Measurements from ENCODE around the gene RNASE4. TPM values are rescaled to one million over a fixed set of nuclear protein-coding genes. Genes with fewer than 3 reads are reported as not detected.

Gene RNASE4
- total RNA-seq, 2 experiments from 2014 or later = 0.75 to 2.1 TPM

DNA sequence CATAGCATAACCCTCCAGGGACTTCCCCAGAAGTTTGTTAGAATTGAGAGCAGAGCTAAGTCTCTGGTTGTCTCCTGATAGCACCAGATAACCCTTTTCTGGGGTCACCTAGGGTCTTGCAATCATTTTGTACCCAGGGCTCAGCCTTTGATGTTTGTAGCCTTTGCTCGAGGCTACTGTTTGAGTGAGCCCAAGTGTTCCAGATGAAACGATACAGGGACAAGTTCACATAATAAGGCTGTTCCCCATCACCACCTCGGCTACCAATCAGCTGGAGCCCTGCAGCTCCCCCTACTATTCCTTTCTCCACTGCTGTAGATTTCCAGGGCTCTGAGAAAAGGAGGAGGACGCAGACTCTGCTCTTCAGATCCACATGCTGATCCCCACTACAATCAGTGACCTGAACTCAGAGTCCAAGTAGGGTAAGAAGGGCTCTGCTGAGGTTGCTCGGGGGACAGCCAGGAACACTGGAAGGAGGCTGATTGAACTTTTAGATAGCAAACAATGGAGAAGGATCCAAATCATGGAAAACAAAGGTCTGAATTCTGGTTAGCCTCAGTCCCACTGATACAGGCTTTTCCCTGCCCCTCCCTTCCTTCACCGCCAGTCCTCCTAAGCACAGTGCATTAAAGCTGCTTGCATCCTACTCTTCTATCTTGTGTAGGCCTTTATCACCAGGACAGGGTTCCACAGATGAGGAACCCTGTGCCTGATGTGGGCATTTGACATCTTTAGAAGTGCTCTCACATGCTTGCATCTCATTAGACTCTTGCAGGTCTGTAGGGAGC, 61.4 kb downstream of the RNASE4 start, which contains the start of gene EDDM3A:
Gene EDDM3A, plus strand, starts transcription at position 317 of the 788 bp plus-strand sequence. CDS start 1,694 bp downstream, outside the sequence.
- peaks cover 13% of the 10 kb centered on the region for H3K4me1 Mint-ChIP-seq
- peaks cover 2% of the 10 kb centered on the region for H3K36me3 Mint-ChIP-seq
- DNase-seq (no peak), ATAC-seq (no peak)
- H3K4me3 Mint-ChIP-seq = no peak within 1 kb of the TSS
- CTCF ChIA-PET = no interaction called here
- H3K9me3 Mint-ChIP-seq (ENCODE audit: low read depth) = no peaks in the 10 kb centered on the region
- H3K27me3 Mint-ChIP-seq = peaks cover 2% of the 10 kb centered on the region
- no peak within 1 kb of the TSS for H3K27ac Mint-ChIP-seq

DNA sequence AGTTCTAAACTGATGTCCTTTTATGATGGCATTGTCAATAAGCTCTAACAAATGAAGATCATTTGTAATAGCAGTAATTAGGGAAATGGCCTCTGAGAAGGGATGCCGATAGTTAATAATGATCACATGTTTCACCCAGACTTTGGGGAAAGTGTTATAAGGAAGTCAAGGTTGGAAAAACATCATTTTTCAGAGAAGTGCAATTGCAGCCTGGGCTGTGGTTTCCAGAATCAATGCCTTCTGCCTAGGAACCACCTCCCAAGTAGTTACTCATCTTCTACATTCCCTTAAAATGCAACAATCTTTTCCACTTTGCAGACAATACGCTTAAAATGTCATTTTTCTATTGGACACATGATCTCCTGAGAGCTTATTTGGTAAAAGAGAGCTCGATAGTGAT, 62.2 kb downstream of the RNASE4 start:
- no peak for ATAC-seq

DNA sequence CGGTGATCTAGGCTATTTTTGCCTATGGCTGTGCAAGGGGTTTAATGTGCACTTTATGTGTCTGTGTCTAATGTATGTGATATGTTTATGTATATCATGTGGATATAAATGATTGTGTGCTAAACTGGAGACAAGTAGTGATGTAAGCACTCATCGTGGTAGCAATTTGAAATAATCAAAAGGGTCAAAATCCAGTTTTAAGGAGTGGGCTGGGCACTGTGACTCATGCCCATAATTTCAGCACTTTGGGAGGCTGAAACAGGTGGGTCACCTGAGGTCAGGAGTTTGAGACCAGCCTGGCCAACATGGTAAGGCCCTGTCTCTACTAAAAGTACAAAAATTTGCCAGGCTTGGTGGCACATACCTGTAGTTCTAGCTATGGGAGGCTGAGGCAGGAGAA, 64.1 kb downstream of the RNASE4 start:
- H3K36me3 Mint-ChIP-seq = peaks cover 11% of the 10 kb centered on the region
- peaks cover 14% of the 10 kb centered on the region for H3K4me1 Mint-ChIP-seq
- H3K9me3 Mint-ChIP-seq (ENCODE audit: low read depth) = peaks cover 7% of the 10 kb centered on the region
- no peak overlapping the region for H3K4me3 Mint-ChIP-seq
- CTCF ChIA-PET = no interaction called here
- ATAC-seq (no peak), DNase-seq (no peak)
- H3K27me3 Mint-ChIP-seq = no peaks in the 10 kb centered on the region
- H3K27ac Mint-ChIP-seq = no peak overlapping the region

More for the DNA sequence above, 62.2 kb downstream of the RNASE4 start:
- H3K4me3 Mint-ChIP-seq = no peak overlapping the region
- H3K36me3 Mint-ChIP-seq = peaks cover 3% of the 10 kb centered on the region
- H3K9me3 Mint-ChIP-seq (ENCODE audit: low read depth) = peaks cover under 1% of the 10 kb centered on the region
- H3K27me3 Mint-ChIP-seq = peaks cover 2% of the 10 kb centered on the region
- CTCF ChIA-PET = interaction anchor here (1.5 kb wide), 1 partner anchor 34 kb away, joined by 4 read pairs; no protein-coding TSS in a partner anchor
- no peak for DNase-seq
- H3K27ac Mint-ChIP-seq = no peak overlapping the region
- H3K4me1 Mint-ChIP-seq = peaks cover 14% of the 10 kb centered on the region

DNA sequence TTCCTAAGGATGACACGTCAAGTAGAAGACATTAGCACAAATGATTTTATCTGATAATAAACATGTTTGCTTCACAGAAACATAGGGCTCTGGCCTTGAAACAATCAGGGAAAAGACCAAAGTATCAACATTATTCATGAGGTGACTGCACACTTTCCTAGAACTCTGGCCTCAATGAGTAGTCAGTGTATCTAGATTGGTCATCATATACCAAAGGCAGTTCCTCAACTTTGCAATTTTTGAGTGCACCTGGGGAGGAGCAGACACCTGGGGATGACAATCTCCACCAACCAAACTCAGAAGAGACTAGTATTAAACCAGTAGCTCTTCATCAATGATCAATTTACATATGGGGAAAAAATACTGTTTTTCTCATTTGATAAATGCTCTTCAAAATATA, 65.8 kb downstream of the RNASE4 start:
- DNase-seq (no peak), ATAC-seq (no peak)
- H3K27ac Mint-ChIP-seq = no peak overlapping the region
- peaks cover 14% of the 10 kb centered on the region for H3K4me1 Mint-ChIP-seq
- no peaks in the 10 kb centered on the region for H3K27me3 Mint-ChIP-seq
- peaks cover 11% of the 10 kb centered on the region for H3K36me3 Mint-ChIP-seq
- CTCF ChIA-PET = no interaction called here
- peaks cover 7% of the 10 kb centered on the region for H3K9me3 Mint-ChIP-seq (ENCODE audit: low read depth)
- no peak overlapping the region for H3K4me3 Mint-ChIP-seq

Other genes with a start within 250 kb of the RNASE4 start
- under 1 TPM; 0.44 to 0.59 TPM for gene KLHL33, start 248.4 kb upstream of the RNASE4 start, total RNA-seq
- gene OSGEP, start 229.7 kb upstream of the RNASE4 start, total RNA-seq = 10 to 100 TPM; 42.8 to 53.0 TPM
- 100 to 1,000 TPM; 112 to 179 TPM for gene APEX1, start 229.3 kb upstream of the RNASE4 start, total RNA-seq
- 10 to 100 TPM; 30.9 to 31.7 TPM for gene PIP4P1, start 223.1 kb upstream of the RNASE4 start, total RNA-seq
- 100 to 1,000 TPM; 173 to 194 TPM for gene PNP, start 215.2 kb upstream of the RNASE4 start, total RNA-seq
- under 1 TPM; 0.30 to 0.67 TPM for gene RNASE10, start 179.0 kb upstream of the RNASE4 start, total RNA-seq
- not detected for gene RNASE9, start 123.5 kb upstream of the RNASE4 start, total RNA-seq
- not detected for gene RNASE11, start 96.6 kb upstream of the RNASE4 start, total RNA-seq
- not detected for gene RNASE12, start 93.2 kb upstream of the RNASE4 start, total RNA-seq
- gene OR6S1, start 42.9 kb upstream of the RNASE4 start, total RNA-seq = not detected
- gene ANG, start 4.2 kb downstream of the RNASE4 start, total RNA-seq = 1 to 10 TPM; 1.5 to 2.5 TPM
- gene EDDM3A, start 61.3 kb downstream of the RNASE4 start, total RNA-seq = not detected
- gene EDDM3B, start 83.8 kb downstream of the RNASE4 start, total RNA-seq = not detected
- gene RNASE6, start 96.7 kb downstream of the RNASE4 start, total RNA-seq = 1 to 10 TPM in 1 of 2 experiments, under 1 TPM in 1; 0.35 to 1.9 TPM
- gene RNASE1, start 118.3 kb downstream of the RNASE4 start, total RNA-seq = not detected
- gene RNASE3, start 206.8 kb downstream of the RNASE4 start, total RNA-seq = not detected